ENCODE measurements around the gene OR2B2. TPM values are rescaled to one million over a fixed set of nuclear protein-coding genes. Genes with fewer than 3 reads are reported as not detected.

Gene OR2B2
- polyA plus RNA-seq, 1 donor (not counting 4 experiments of a cell fraction or from before 2014, with no cell fraction given), result not detected

- FAIRE-seq (no peak), DNase-seq (ENCODE audit: low read depth, low spot score) (no peak)
- no peaks in the 10 kb centered on the region for H3K27me3 ChIP-seq (ENCODE audit: control insufficient read depth, extremely low read depth, insufficient read depth, low read length)
- dilution Hi-C loops (cut with MboI; ENCODE audit: extremely low pct_ligation_motif_present, low sequenced_read_pairs), result no loop called here
- H2AFZ ChIP-seq (ENCODE audit: control insufficient read depth, low read length), result no peak overlapping the region
- peaks cover 18% of the 10 kb centered on the region for H3K4me1 ChIP-seq (ENCODE audit: control insufficient read depth, extremely low read depth, insufficient read depth, low read length)
- TF ChIP-seq EZH2 (IDR thresholded peaks at IDR 0.05; ENCODE audit: low read length) (no peak), CTCF (optimal IDR thresholded peaks at IDR 0.05 in 1 of 3, IDR thresholded peaks at IDR 0.05 in 1 of 3, conservative IDR thresholded peaks at IDR 0.05 in 1 of 3; ENCODE audit: extremely low read depth in 1 of 3, insufficient read depth in 2 of 3, low read length in 3 of 3) (no peak)
- H3K27ac ChIP-seq (ENCODE audit: control insufficient read depth, insufficient read depth, low read length), result peak overlapping the region; percentile 93
- peak overlapping the region; percentile 91 for H3K9ac ChIP-seq (ENCODE audit: control insufficient read depth, extremely low read depth, insufficient read depth, low read length)
- no peaks in the 10 kb centered on the region for H4K20me1 ChIP-seq (ENCODE audit: control insufficient read depth, extremely low read depth, insufficient read depth, low read length)
- no peaks in the 10 kb centered on the region for H3K9me3 ChIP-seq (ENCODE audit: control insufficient read depth, low read depth, low read length)
- no peaks in the 10 kb centered on the region for H3K79me2 ChIP-seq (ENCODE audit: control insufficient read depth, insufficient read depth, low read length)
- H3K4me2 ChIP-seq (ENCODE audit: control insufficient read depth, extremely low read depth, insufficient read depth, low read depth, low read length), result peak overlapping the region; percentile 92
- no peaks in the 10 kb centered on the region for H3K36me3 ChIP-seq (ENCODE audit: control insufficient read depth in 2 of 2, extremely low read depth in 1 of 2, insufficient read depth in 2 of 2, low read length in 2 of 2)
- peak overlapping the region; percentile 58 to 82 (median 80) for H3K4me3 ChIP-seq (ENCODE audit: control insufficient read depth in 2 of 3, extremely low read depth in 1 of 3, insufficient read depth in 2 of 3, low read depth in 1 of 3, low read length in 3 of 3)
- H3K9me1 ChIP-seq (ENCODE audit: control insufficient read depth, extremely low read depth, insufficient read depth, low read length), result no peaks in the 10 kb centered on the region
These were observed 46.3 kb downstream of the OR2B2 start for GRCh38 chr6:27865850-27866356.

GRCh38 chr6:27864906-27865849 is 47.0 kb downstream of the OR2B2 start:
- Histone ChIP-seq H3K79me2 (ENCODE audit: control insufficient read depth, insufficient read depth, low read length) (no peaks in the 10 kb centered on the region), H3K9me3 (ENCODE audit: control insufficient read depth, low read depth, low read length) (no peaks in the 10 kb centered on the region), H4K20me1 (ENCODE audit: control insufficient read depth, extremely low read depth, insufficient read depth, low read length) (no peaks in the 10 kb centered on the region), H2AFZ (ENCODE audit: control insufficient read depth, low read length) (peak overlapping the region; percentile 85), H3K4me1 (ENCODE audit: control insufficient read depth, extremely low read depth, insufficient read depth, low read length) (peaks cover 18% of the 10 kb centered on the region), H3K4me3 (ENCODE audit: control insufficient read depth in 2 of 3, extremely low read depth in 1 of 3, insufficient read depth in 2 of 3, low read depth in 1 of 3, low read length in 3 of 3) (peak overlapping the region; percentile 58 to 82 (median 80)), H3K9me1 (ENCODE audit: control insufficient read depth, extremely low read depth, insufficient read depth, low read length) (no peaks in the 10 kb centered on the region), H3K27ac (ENCODE audit: control insufficient read depth, insufficient read depth, low read length) (peak overlapping the region; percentile 93), H3K4me2 (ENCODE audit: control insufficient read depth, extremely low read depth, insufficient read depth, low read depth, low read length) (peak overlapping the region; percentile 92), H3K9ac (ENCODE audit: control insufficient read depth, extremely low read depth, insufficient read depth, low read length) (peak overlapping the region; percentile 91), H3K36me3 (ENCODE audit: control insufficient read depth in 2 of 2, extremely low read depth in 1 of 2, insufficient read depth in 2 of 2, low read length in 2 of 2) (no peaks in the 10 kb centered on the region), H3K27me3 (ENCODE audit: control insufficient read depth, extremely low read depth, insufficient read depth, low read length) (no peaks in the 10 kb centered on the region)
- DNase-seq (ENCODE audit: low read depth, low spot score) (peak; percentile 91), FAIRE-seq (peak; percentile 77)
- TF ChIP-seq CTCF (optimal IDR thresholded peaks at IDR 0.05 in 1 of 3, IDR thresholded peaks at IDR 0.05 in 1 of 3, conservative IDR thresholded peaks at IDR 0.05 in 1 of 3; ENCODE audit: extremely low read depth in 1 of 3, insufficient read depth in 2 of 3, low read length in 3 of 3), result no peak
- no peak for TF ChIP-seq EZH2 (IDR thresholded peaks at IDR 0.05; ENCODE audit: low read length)
- dilution Hi-C loops (cut with MboI; ENCODE audit: extremely low pct_ligation_motif_present, low sequenced_read_pairs), result no loop called here

Measured in keratinocyte (primary cell).